HG03025 (cell line): ENCODE results near the gene ITPR2.
"Not testable (repeated sequence)": the region's sequence is repeated elsewhere in the genome, so short reads cannot be mapped to it uniquely, and the experiment has no call there.

ENCODE experiments used
- ATAC-seq: cut with Tn5 transposase; IDR thresholded peaks from one replicate; pipeline ENCODE4 v1.9.1; 2021; ENCODE audit warnings: mild to moderate bottlenecking, moderate library complexity; ENCODE audit not compliant: unreplicated experiment, low FRiP score

The ITPR2 gene

GRCh38 chr12:26791301-26791791 is 41.6 kb downstream of the ITPR2 start:
- no peak for ATAC-seq

GRCh38 chr12:26790645-26790994 is 42.4 kb downstream of the ITPR2 start:
- ATAC-seq = no peak

DNA sequence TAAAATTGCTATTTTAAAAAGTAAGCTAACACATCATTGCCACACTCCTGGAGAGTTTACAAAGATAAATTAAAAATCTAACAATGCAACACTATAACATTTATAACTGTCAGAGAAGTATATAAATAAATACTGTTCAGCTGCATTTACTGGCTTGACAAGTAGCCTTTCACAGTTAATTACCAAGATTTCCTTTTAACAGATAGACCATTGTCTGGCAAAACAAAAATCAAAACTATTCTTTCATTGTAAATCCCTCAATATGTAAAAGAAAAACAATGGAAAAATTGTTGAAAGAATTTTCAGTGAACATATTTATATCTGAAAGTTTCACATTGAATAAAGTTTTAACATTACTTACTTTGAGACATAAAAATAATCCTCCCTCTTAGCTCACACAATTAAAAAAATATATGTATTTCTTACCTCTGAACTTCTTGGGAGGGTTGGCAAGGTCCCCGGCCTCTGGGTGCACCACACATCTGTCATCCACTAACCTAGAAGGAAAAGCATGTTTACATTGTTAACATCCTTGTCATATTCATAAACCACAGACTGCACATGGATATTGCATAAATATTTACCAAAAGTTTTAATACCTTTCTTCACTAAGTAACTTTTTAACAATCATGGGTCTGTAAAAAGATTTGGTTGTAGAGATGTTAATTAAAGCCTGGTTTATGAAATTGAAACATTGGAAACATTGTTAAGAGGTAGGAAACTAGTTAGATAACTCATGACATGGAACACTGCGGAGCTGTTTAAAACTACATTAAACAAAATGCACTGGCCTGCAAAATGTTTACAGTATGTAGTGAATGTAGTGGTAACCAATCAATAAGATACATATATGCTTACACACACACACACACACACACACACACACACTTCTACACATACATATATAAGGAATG is 43.0 kb downstream of the ITPR2 start:
- ATAC-seq = no peak

DNA sequence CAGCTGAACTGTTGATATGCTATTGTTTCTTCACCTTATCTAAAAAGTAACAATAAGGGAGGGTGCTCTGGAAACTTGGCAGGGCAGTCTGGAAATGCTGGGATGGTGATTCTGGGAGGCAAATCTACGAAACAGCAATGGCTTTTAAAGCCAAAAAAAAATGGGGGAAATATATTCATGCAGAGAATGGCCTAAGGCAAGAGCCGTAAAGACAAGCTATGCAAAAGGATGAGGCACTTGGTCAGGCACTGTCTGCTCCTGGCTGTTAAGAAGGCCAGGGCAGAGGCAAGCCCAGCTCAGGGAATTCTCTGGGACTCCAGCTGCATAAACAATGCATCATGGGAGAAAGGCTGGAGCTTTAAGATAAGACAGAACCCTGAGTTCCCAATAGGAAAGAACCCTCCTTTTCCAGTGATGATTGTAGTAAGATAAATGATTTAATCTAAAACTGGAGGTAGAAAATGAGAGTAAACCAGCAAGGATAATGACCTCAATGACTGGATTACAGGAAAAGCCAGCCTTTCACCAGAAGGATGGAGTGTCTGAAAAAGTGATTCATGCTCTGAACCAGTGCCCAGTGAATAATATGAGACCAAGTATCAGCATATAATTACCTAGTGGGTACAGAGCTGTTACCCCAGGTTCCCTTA is 46.0 kb downstream of the ITPR2 start:
- no peak for ATAC-seq

GRCh38 chr12:26786491-26786864 is 46.5 kb downstream of the ITPR2 start:
- no peak for ATAC-seq

- not testable (repeated sequence) for ATAC-seq
These were observed 49.1 kb downstream of the ITPR2 start for GRCh38 chr12:26783816-26784379.

- no peak for ATAC-seq
These were observed 49.9 kb downstream of the ITPR2 start for GRCh38 chr12:26783131-26783526.

DNA sequence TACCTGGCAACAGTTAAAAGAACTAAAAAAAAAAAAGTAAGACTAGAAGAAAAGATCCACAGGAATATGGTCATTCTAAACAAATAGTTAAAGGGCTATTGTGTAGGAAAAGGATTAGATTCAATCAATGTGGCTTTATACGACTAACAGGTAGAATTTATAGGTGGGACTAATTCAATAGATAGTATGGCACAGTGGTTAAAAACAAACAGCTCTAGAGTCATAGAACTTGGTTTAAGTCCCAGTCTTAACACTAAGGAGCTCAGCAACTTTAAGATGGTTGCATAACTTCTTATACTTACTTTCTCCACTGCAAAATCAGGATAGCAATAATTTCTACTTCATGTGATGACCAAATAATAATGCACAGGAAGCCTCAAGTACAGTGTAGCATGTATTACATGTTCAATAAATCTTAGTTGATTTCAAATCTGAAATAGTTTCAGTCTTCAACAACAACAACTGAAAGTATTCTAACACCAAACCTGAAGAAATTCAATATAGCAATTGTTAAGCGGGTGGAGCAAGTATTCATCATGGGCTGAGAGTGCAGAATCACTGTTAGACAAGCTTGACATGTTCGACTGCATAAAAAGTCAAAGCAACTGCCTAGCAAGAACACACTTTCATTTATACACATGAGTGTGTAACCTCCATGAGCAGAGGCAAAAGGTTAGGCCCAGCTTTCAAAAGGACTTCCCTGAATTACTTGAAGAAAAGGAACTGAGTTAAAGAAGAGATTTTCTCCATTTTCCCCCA is 50.4 kb downstream of the ITPR2 start:
- ATAC-seq = no peak

DNA sequence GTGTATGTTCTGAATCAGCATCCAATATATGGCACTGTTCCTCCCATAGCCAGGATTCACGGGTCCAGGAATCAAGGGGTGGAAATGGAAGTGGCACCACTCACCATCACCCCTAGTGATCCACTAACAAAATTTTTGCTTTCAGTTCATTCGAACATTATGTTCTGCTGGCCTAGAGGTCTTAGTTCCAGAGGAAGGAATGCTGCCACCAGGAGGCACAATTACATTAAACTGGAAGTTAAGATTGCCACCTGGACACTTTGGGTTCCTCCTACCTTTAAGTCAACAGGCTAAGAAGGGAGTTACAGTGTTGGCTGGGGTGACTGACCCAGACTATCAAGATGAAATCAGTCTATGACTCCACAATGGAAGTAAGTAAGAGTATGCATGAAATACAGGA is 52.3 kb downstream of the ITPR2 start:
- not testable (repeated sequence) for ATAC-seq

- ATAC-seq = not testable (repeated sequence)
These were observed 54.7 kb downstream of the ITPR2 start for GRCh38 chr12:26778173-26778775.

- no peak for ATAC-seq
These were observed 55.8 kb downstream of the ITPR2 start for GRCh38 chr12:26777236-26777635.

GRCh38 chr12:26775991-26776390 is 57.0 kb downstream of the ITPR2 start:
- not testable (repeated sequence) for ATAC-seq

DNA sequence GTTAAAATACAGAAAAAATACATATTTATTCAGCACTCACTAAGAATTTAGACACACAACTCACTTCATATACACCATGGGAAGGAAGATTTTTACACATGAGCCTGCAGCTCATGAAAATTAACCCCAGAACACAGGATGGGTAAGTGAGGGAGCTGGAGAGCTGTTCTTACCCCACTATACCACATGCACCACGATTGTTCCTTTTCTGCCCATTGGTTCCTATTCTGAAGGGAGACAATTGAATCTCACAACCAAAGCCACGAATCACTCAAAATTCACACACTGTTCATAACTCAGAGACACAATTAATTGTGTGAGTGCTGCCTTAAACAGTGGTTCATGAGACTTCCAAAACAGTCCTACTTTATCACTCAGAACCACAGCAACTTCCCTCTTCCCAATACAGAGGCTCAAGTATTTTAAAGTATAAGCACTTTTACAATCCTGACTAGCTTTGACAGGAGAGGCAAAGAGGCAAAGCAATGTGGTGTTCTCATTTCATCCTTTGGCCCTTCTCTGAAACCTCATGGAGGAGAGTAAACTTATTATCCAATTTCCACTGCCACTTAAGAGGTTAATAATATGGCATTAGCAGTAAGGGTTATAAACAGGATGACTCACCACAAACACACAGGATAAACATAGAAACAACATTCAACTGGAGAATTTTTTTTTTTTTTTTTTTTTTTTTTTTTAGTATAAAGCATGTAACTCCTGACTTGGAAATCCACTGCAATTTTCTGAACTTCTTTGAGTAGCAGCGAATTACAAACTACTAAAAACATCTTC is 59.5 kb downstream of the ITPR2 start:
- no peak for ATAC-seq

DNA sequence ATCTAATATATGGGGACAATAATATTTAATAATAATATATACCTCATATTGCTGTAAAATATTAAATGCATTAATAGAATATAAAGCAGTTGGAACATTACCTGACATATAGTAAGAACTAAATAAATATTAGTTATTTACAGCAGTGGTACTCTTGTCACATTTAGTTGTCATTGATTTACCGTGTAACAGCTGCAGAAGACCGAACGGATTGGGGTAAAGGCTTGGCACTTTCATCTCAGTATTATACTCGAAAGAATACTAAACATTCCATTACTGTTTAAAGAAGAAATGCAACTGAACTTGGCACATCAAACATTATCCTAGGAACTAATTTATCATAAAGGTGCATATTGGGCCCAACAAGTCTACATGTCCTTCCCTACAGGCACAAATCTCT is 61.1 kb downstream of the ITPR2 start:
- ATAC-seq = no peak

GRCh38 chr12:26770239-26771070 is 62.5 kb downstream of the ITPR2 start:
- no peak for ATAC-seq

DNA sequence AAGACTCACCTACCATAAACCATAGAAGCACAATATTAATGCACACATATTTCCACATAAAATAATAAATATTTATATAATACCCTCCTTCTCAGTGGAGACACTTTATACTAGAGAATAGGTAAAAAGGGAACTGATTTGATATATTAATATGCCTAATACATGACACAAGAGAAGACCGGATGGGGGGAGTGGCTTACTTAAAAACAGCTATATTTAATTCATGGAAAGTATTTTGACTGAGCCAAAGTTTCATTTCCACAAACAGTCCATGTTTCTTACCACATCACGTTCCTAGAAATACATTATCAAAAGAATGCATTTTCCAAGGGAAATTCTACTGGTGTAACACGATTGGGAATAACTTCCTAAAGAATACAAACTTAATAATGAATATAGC is 63.4 kb downstream of the ITPR2 start:
- no peak for ATAC-seq

GRCh38 chr12:26768611-26769603 is 64.1 kb downstream of the ITPR2 start:
- no peak for ATAC-seq

GRCh38 chr12:26767865-26768264 is 65.1 kb downstream of the ITPR2 start:
- no peak for ATAC-seq
